GM23338 (cell line): Measurements from ENCODE around the gene SDE2. TPM values are rescaled to one million over a fixed set of nuclear protein-coding genes. Genes with fewer than 3 reads are reported as not detected.

Experiments used
- ATAC-seq: fragments of 200-7000 bp; cut with Tn5 transposase; 3 replicates; pipeline ENCODE4 v1.9.1; 2020
- DNase-seq: peaks from one replicate; pipeline ENCODE4 v3.0.0-alpha.2; 2015; ENCODE audit warnings: low spot score
- H2AFZ ChIP-seq: fragments of 200-600 bp; sonication (generic); 2 replicates; pipeline ENCODE4 v1.8.0; 2016; ENCODE audit warnings: antibody characterized with exemption, mild to moderate bottlenecking, moderate library complexity
- H3F3A ChIP-seq: fragments of 200-600 bp; sonication (generic); replicated peaks from 2 replicates; pipeline ENCODE4 v1.8.0; 2017; ENCODE audit warnings: antibody characterized with exemption, mixed run types, low read depth
- H3K27ac ChIP-seq: fragments of 200-600 bp; sonication (generic); 2 replicates; pipeline ENCODE4 v1.6.1; 2016; ENCODE audit warnings: low read depth
- H3K27me3 ChIP-seq: fragments of 200-600 bp; sonication (generic); 2 replicates; pipeline ENCODE4 v1.8.0; 2016; ENCODE audit warnings: mild to moderate bottlenecking, mixed run types, moderate library complexity; ENCODE audit not compliant: insufficient read depth
- H3K36me3 ChIP-seq: fragments of 200-600 bp; sonication (generic); 2 replicates; pipeline ENCODE4 v1.8.0; 2016; ENCODE audit warnings: mild to moderate bottlenecking; ENCODE audit not compliant: insufficient read depth
- H3K4me1 ChIP-seq: fragments of 200-600 bp; sonication (generic); 2 replicates; pipeline ENCODE4 v1.8.0; 2016; ENCODE audit warnings: mild to moderate bottlenecking, moderate library complexity; ENCODE audit not compliant: insufficient read depth
- H3K4me2 ChIP-seq: fragments of 200-600 bp; sonication (generic); 2 replicates; pipeline ENCODE4 v1.7.1; 2017; ENCODE audit warnings: mixed run types
- H3K4me3 ChIP-seq: fragments of 200-600 bp; sonication (generic); 2 replicates; pipeline ENCODE4 v1.6.1; 2016; ENCODE audit warnings: mixed run types
- H3K79me2 ChIP-seq: fragments of 200-600 bp; sonication (generic); replicated peaks from 2 replicates; pipeline ENCODE4 v1.8.0; 2017; ENCODE audit warnings: mild to moderate bottlenecking; ENCODE audit not compliant: insufficient read depth
- H3K9me2 ChIP-seq: fragments of 200-600 bp; sonication (generic); 2 replicates; pipeline ENCODE4 v1.8.0; 2017; ENCODE audit not compliant: insufficient read depth
- H4K20me1 ChIP-seq: fragments of 200-600 bp; sonication (generic); replicated peaks from 2 replicates; pipeline ENCODE4 v1.8.0; 2017; ENCODE audit warnings: mild to moderate bottlenecking; ENCODE audit not compliant: insufficient read depth
- H3K27ac Mint-ChIP-seq: 2 replicates; pipeline ENCODE4 v1.8.0; 2020; ENCODE audit warnings: inconsistent platforms, mild to moderate bottlenecking, moderate library complexity, mixed read lengths
- H3K27me3 Mint-ChIP-seq: 3 replicates; pipeline ENCODE4 v1.8.0; 2022; ENCODE audit warnings: low read depth, mild to moderate bottlenecking, moderate library complexity, mixed read lengths, inconsistent platforms; ENCODE audit not compliant: insufficient read depth, poor library complexity
- H3K36me3 Mint-ChIP-seq: 3 replicates; pipeline ENCODE4 v1.8.0; 2021; ENCODE audit warnings: low read depth, mild to moderate bottlenecking, inconsistent platforms, moderate library complexity, mixed read lengths
- H3K4me1 Mint-ChIP-seq: 3 replicates; pipeline ENCODE4 v1.8.0; 2020; ENCODE audit warnings: mild to moderate bottlenecking, inconsistent platforms, mixed read lengths
- H3K4me3 Mint-ChIP-seq: 3 replicates; pipeline ENCODE4 v1.8.0; 2021; ENCODE audit warnings: moderate library complexity, mild to moderate bottlenecking, inconsistent platforms, mixed read lengths
- H3K9me3 Mint-ChIP-seq: 3 replicates; pipeline ENCODE4 v1.8.0; 2020; ENCODE audit warnings: moderate library complexity, mild to moderate bottlenecking, inconsistent platforms, mixed read lengths
- CREB1 ChIP-seq: fragments of 250-450 bp; sonication (Bioruptor Pico); IDR thresholded peaks from 2 replicates; pipeline ENCODE4 v1.5.0; 2020; ENCODE audit warnings: low read depth, mild to moderate bottlenecking, moderate library complexity
- CTCF ChIP-seq, 2 experiments: fragments of 200-600 bp in 1 of 2; sonication (generic) in 1 of 2; conservative IDR thresholded peaks; 2 replicates each; pipeline versions ENCODE4 v1.5.1 to v1.6.1; 2016 to 2017; ENCODE audit warnings: antibody characterized with exemption in 2 of 2, low read depth in 2 of 2, mild to moderate bottlenecking in 2 of 2, moderate library complexity in 1 of 2
- ETS1 ChIP-seq: IDR thresholded peaks from 2 replicates; pipeline ENCODE4 v1.6.1; 2016; ENCODE audit warnings: antibody characterized with exemption
- EZH2phosphoT487 ChIP-seq: fragments of 200-600 bp; sonication (generic); IDR thresholded peaks from one replicate; pipeline ENCODE4 v1.8.1; 2018; ENCODE audit warnings: antibody characterized with exemption; ENCODE audit not compliant: unreplicated experiment
- NANOG ChIP-seq: IDR thresholded peaks from 2 replicates; pipeline ENCODE4 v1.6.1; 2016; ENCODE audit warnings: antibody characterized with exemption, borderline replicate concordance
- STAT1 ChIP-seq: IDR thresholded peaks from one replicate; pipeline ENCODE4 v1.6.1; 2016; ENCODE audit warnings: antibody characterized with exemption; ENCODE audit not compliant: unreplicated experiment
- ZNF114 ChIP-seq: fragments of 250-450 bp; sonication (Bioruptor Pico); IDR thresholded peaks from 2 replicates; pipeline ENCODE4 v1.5.0; 2020; ENCODE audit warnings: mild to moderate bottlenecking, moderate library complexity
- ZNF331 ChIP-seq: fragments of 250-450 bp; sonication (Bioruptor Pico); IDR thresholded peaks from 2 replicates; pipeline ENCODE4 v1.5.0; 2020; ENCODE audit warnings: low read depth, mild to moderate bottlenecking, moderate library complexity
- ZNF462 ChIP-seq: fragments of 250-450 bp; sonication (Bioruptor Pico); IDR thresholded peaks from 2 replicates; pipeline ENCODE4 v1.5.0; 2020; ENCODE audit warnings: mild to moderate bottlenecking, moderate library complexity
- polyA plus RNA-seq: library from polyadenylated mRNA; unstranded; fragments of >200 nt; fragmentation: Nextera tagmentation; extraction: Ambion mirVana; gene quantifications from 2 replicates; pipeline ENCODE4 v1.2.1, GENCODE V29; 2016
- total RNA-seq: library from RNA; depleted of rRNA; stranded (reverse); fragments of >200 nt; shearing (Covaris generic); gene quantifications from 2 replicates; pipeline ENCODE4 v1.2.3, GENCODE V29; 2014

SDE2 gene
- total and polyA plus RNA-seq, 2 experiments from 2014 or later = 10.6 to 26.9 TPM

- no peak for DNase-seq
- H3K9me3 Mint-ChIP-seq = no peaks in the 10 kb centered on the region
- Histone ChIP-seq H3K27ac (no peak overlapping the region), H3K9me2 (no peaks in the 10 kb centered on the region), H3K4me2 (no peak overlapping the region), H3K4me3 (no peak overlapping the region), H3K79me2 (no peaks in the 10 kb centered on the region), H3K27me3 (no peaks in the 10 kb centered on the region), H3F3A (0 out of 2 replicates have a peak, but pooled peaks cover 2% of the 10 kb centered on the region), H3K36me3 (no peaks in the 10 kb centered on the region), H2AFZ (no peak overlapping the region), H3K4me1 (no peaks in the 10 kb centered on the region), H4K20me1 (no peaks in the 10 kb centered on the region)
- H3K27ac Mint-ChIP-seq = no peak overlapping the region
- peaks cover 4% of the 10 kb centered on the region for H3K27me3 Mint-ChIP-seq
- H3K36me3 Mint-ChIP-seq = no peaks in the 10 kb centered on the region
- no peak overlapping the region for H3K4me3 Mint-ChIP-seq
- no peak for TF ChIP-seq ETS1
- TF ChIP-seq EZH2phosphoT487 = no peak
- no peak for TF ChIP-seq ZNF462 (CRISPR knock-in tag)
- no peak for TF ChIP-seq NANOG
- no peak for TF ChIP-seq CTCF (conservative IDR thresholded peaks at IDR 0.05; ENCODE audit: low read depth in 2 of 2)
- no peak for TF ChIP-seq ZNF331
- TF ChIP-seq CREB1 (CRISPR knock-in tag) = no peak
- TF ChIP-seq ZNF114 (CRISPR knock-in tag) = no peak
- TF ChIP-seq STAT1 = no peak
- no peaks in the 10 kb centered on the region for H3K4me1 Mint-ChIP-seq
- no peak for ATAC-seq
These were observed 36.8 kb upstream of the SDE2 start for GRCh38 chr1:226035915-226036314.
